HG02870 (cell line): ENCODE results near the gene HEXB.
"Not testable (repeated sequence)": the region's sequence is repeated elsewhere in the genome, so short reads cannot be mapped to it uniquely, and the experiment has no call there.

Source experiments
- ATAC-seq: cut with Tn5 transposase; IDR thresholded peaks from one replicate; pipeline ENCODE4 v1.9.1; 2021; ENCODE audit warnings: mild to moderate bottlenecking, moderate library complexity; ENCODE audit not compliant: unreplicated experiment

Gene HEXB

DNA sequence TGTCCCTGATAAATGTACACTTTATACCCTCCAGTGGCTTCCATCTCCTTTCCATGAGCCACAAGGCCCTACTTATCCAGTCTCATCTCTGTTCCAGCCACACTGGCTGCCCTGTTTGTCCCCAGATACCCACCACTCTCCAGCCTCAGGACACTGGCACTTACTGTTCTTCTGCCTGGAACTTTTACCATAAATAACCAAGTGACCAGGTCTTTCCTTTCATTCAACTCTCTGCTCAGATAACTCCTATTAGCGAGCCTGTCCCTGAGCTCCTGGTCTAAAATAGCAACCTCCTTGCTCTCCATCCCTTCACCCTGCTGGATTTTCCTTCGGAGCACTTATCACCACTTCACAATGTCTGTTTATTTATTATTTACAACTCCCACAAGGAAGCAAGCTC, 27.9 kb upstream of the HEXB start:
- no peak for ATAC-seq

DNA sequence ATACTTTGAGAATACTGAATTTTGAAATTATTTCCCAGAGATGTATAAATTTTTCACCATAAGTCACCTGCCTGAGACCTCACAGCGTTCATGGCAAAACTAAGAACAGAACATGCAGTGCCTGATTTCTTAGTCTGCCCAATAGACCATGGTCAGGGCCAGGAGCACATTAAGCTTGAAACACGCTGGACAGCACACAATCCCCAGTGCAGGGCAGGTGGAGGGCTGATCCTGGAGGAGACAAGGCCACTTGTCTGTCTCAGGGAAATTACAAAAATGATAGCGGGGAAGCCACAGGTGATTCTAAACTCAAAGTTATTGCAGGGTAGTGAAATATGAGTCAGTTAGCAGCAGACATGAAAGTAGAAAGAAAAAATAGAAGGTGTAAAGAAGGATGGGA, 25.9 kb upstream of the HEXB start:
- ATAC-seq = no peak

DNA sequence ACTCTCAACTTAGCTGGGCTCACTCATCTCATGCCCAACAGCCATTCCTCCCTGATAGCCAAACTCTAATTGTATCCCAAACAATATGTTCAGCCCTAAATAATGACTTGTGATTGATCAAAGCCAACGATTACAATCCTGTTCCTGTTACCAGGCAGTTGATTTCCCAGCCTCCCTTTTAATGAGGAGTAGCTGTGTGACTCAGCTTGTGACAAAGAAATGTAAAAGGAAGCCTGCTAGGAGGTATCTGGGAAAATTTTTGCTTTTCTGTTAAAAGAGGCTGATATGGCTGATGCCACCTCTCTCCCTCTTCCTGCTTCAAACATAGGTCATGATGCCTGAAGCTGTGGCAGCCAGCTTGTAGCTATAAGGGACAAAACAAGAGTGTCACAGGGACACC, 24.9 kb upstream of the HEXB start:
- no peak for ATAC-seq

DNA sequence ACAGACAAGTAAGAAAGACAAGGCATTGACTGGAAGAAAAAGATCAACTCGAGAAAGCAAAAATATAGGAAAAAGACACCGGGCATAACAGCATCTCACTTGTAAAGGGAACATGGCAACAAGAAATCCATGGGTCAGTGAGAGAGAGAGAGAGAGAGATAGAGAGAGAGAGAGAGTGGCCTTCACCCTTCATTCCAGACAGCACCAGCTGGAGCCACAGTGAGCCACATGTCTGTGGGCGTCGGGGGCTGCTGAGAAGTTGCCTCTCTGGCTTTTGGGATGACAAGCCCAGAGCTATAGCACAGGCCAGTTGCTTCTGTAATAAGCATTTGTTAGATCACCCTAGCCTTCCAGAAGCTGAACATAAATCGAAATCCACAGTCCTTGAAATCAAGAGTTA, 24.2 kb upstream of the HEXB start:
- no peak for ATAC-seq

DNA sequence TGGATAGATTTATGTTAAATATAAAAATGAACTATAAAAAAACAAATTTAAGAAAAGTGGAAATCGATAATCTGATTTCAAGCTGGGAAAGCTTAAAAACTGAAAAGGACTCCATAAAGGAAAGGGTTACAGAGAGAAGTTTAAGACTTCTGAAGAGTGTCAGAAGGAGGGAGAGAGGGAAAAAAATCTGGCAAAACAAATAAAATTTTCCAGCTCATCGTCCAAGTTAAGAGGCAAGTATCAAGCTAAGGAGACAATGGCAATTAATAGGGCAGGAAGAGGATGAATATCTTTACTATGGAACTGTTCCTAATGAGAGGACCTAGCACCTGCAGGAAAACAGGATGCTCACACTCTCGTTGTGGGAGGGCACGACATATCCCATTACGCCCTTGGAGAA, 20.5 kb upstream of the HEXB start:
- ATAC-seq = no peak

DNA sequence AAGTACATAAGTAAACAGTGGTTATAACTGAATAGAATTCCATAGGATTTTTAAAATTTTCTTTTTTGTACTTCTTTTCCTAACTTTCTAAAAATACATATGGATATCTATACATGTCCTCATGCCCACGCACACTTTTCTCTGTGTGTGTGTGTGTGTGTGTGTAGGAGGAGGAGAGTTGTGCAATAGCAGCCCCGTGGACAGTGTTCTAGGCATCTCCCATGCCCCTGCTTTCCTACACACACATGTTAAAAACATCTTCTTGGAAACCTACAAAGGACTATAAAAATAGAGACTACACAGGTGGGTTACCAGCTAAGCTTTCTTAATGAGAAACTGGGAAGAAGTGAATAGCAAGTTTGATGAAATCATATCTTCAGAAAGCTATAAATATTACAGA, 19.8 kb upstream of the HEXB start:
- no peak for ATAC-seq

DNA sequence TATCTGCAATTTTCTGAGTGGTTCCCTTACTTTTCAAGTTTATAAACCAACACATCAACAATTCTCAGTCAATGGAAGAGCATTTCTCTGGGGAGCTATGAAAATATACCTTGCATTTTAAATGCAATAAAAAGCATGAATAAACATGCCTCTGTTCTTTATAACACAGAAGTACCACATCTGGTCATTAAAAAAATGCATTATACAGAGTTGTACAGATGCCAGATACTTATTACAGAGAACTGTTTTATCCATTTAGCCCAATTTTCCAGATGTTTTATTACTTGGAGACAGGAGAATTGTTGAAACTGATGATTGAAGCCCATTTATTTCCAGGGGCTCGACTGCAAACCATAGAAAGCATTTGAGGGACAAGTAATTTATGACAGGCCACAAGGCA, 19.2 kb upstream of the HEXB start:
- ATAC-seq = no peak

DNA sequence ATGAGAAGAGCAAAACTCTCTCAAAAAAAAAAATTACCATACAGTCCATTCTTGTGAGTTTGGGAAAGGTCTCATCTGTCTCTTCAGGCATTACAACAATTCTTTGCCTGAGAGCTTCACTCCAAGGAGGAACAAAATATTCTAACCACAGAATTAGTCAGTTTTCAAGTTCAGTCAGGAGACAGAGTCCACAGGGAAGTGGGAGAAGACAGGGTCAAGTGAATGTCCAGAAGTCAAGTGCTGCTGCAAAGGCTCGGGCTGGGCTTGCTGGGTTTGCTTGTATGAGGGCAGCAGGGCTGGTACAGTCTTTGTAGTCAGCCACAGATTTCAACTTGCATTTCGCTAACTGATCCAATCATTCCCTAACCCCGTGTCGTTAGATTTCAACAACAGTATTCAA, 17.6 kb upstream of the HEXB start:
- no peak for ATAC-seq

DNA sequence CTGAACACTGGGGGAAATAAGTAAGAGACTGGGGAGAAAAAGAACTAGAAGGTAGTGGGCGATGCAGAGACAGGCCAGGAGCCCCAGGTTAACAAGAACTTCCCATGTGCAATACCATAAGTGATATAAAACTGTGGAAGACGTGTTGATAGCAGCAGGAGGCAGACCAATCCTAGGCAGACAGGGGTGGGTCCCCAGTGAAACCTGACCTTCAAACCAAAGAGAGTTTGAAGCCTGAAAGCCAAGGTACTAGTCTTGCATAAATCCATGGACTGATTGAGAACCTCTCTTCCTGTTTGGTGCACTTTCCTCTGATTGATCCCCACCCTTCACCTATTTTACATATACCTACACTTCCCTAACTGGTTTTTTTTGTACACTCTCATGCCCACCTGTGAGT, 15.2 kb upstream of the HEXB start:
- ATAC-seq = no peak

DNA sequence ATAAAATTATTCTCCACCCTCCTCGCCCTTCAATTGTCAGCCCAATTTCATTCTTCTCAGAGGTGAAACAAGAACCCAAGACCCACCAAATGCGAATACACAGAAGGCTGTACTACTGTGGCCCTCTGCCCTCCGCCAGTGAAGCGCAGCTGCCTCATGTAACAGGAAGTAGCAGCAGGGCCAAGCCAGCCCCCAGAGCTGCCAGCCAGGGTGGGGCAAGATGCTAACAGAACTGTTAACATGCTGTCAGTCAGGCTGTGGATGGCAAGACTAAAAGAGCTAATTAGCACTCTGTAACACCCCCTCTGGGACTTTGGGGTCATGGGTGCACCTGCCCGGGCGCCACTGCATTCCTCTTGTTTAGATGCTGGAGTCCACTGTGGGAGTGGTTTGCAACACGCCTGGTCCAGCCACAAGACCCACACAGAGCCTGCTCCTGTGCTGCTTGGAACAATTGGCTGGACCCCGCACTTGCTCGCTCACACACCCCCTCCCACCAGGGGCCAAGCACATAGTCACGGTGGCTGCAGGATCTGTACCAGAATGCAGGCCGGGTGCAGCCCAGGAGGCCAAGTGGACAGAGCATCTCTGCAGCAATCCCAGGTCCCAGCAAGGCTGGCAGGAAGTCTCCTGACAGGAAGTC, 14.5 kb upstream of the HEXB start:
- ATAC-seq = no peak

DNA sequence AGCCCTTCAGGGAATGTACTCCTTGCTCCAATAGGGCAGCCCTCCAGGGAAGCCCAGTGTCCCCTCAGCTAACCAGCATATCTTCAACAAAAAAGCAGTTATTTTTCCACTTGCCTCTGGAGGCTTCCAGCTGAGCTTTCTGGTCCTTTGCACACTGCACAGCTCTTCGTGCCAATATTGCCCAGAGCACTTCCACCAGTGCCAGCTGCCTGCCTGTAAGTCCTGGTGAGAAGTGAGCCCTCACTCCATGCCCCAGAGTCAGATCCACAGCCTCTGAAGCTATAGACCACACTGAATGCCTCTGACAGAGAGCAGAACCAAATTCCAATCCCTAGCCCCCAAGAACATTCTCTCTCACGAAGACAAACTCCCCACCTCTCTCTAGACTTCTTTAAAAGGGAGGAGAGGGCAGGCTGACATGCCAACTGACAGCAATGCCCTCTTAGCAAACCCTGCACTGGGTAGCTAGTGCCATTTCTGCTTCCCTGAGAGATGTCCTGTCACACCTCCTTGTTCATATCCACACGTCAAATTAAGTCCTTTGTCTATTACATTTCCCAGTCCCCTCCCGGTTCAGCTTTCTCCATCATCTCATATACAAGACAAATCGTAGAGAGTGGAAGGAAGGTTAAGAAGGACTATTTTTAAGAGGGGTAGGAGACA, 12.7 kb upstream of the HEXB start:
- no peak for ATAC-seq

DNA sequence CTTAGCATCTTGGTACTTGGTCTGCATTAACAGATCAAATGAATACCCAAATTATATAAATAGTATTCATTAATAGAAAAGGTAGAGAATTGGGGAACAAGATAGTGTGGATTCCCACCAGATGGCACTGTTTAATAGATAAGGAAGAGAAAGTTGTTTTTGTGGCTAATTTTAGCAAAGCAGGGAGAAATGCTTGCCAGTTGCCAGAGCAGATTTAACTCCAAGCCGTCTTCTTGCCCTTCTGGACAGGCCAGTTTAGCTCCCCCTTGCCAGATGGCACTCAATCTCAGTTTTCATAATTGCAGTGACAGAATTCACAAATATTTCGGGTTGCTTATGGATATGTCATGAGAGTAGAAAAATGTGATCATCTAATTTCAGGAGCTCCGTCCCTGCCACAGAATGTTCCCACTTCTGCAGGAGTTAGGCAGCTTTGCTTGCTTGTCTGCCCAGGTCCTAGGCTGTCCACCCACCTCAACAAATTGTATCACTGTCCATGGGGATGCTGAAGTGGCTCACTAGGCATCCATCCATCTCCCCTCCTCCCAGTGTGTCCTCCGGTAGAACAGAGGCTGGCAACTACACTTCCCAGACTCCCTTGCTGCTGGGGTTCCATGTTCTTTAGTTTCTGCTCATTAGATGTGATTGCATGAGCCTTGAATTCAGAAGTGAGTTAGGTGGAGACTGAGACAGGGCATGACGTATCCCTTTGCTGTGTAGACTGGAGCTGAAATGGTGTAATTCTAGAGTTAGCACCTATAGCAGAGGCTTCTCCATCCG, 11.8 kb upstream of the HEXB start:
- ATAC-seq = no peak

DNA sequence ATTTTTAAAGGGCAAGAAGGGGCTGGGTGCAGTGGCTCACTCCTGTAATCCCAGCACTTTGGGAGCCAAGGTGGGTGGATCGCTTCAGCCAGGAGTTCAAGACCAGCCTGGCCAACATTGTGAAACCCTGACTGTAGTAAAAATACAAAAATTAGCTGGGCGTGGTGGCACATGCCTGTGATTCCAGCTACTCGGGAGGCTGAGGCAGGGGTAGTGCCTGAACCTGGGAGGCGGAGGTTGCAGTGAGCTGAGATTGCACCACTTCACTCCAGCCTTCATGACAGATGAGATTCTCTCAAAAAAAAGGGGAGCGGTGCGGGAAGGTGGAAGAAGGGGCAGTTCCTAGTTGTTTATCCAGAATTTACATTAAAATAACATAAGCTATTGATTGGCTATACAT, 8.6 kb upstream of the HEXB start:
- not testable (repeated sequence) for ATAC-seq

DNA sequence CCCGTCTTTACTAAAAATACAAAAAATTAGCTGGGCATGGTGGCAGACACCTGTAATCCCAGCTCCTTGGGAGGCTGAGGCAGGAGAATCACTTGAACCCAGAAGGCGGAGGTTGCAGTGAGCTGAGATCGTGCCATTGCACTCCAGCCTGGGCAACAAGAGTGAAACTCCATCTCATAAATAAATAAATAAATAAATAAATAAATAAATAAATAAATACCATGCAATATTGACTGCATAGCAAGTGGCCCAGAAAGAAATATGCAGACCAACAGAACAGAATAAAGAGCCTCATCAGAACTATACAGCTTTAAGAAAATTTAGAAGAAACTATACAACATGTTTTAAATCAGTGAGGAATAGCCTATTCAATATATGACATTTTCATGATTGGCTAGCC, 6.9 kb upstream of the HEXB start:
- ATAC-seq = not testable (repeated sequence)

DNA sequence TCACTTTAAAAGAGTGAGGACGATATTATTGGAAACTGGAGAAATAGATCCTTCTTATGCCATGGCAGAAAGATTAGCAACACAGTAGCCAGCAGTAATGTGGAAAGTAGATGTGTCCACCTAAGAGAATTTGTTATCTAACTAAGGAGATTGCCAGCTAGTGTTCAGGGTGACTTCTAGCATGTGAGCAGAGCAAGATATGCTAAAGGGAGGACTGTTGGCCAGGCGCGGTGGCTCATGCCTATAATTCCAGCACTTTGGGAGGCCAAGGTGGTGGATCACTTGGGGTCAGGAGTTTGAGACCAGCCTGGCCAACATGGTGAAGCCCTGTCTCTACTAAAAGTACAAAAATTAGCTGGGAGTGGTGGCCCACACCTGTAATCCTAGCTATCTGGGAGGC, 5.7 kb upstream of the HEXB start:
- not testable (repeated sequence) for ATAC-seq

DNA sequence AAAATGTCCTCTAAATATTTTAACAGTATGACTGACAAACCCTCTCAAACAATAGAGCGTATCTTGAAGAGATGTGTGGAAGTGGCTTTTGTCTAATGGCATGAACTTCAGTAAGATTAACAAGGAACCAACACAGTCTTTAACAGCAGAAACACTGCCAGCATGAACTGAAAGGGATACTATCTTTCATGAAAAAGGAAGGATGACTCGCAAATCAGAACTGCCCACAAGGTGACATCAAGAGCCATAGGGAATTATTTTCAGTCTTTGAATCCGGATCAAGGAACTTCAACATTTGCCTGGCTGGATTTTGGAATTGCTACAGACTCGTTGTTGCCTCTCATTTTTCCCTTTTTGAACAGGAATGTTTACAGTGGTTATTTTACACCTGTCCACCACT, 5.1 kb upstream of the HEXB start:
- ATAC-seq = no peak

DNA sequence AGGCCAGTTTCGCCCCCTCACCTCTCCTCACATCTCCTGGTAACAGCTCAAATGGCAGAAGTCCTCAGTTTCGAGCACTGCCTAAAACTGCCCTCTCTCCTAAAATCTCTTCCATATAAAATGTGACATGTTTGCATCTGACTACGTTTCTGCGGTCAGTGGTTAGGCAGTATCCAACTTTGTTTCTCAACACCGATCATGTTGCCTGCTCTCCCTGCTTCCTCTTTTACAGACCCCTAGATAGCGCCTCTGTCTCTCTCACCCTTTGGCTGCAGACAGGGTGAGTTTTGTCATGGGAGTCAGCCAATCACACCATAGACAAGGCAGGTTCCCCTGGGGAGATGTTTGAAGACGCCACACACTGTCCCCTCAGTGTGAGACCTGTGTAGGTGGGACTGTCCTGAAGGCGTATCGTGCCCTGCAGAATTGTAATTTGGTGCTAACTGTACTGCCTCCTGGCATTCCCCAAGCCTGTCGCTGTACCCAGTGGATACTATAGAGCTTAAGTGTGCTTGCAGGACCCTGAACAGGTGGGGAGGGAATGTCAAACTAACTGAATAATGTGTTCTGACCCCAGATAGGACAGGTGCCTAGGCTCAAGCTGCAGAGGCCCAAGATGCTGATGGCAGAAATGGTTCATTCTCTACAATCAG, 1.1 kb downstream of the HEXB start:
- ATAC-seq = peak; percentile 43

DNA sequence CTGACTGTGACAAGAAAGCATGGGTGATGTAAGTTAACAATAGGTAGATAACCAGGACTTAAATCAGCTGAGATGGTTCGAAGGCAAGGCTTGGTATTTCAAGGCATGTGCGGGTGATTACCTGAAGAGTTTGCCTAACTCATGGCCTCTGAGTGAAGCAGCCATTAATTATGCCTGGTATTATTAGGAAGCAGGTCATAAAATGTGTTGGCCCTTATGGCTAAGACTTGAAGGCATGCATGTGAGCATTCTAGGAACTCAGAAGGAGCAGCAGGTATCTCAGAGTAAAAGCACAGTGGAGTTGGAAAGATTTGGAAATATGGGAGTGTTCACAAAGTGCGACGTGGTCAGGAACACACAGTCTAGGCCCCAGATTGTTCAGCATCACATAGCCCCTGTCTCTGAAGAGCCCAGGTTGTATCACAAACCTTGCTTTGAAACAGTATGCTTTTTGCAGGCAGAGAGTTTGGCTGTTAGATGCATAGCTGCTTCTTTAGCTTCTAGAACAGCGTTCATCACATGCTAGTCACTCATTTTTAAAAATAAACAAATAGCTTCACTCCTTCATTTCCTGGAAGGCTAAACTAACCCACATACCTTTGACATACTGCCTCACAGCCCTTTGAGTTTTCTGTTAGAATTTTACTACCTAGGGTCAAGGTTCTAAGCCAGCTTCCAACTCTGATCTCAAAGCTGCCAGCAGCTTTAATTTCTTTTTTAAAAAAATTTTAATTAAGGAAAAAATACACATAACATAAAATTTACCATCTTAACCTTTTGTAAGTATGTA, 2.1 kb downstream of the HEXB start:
- no peak for ATAC-seq

DNA sequence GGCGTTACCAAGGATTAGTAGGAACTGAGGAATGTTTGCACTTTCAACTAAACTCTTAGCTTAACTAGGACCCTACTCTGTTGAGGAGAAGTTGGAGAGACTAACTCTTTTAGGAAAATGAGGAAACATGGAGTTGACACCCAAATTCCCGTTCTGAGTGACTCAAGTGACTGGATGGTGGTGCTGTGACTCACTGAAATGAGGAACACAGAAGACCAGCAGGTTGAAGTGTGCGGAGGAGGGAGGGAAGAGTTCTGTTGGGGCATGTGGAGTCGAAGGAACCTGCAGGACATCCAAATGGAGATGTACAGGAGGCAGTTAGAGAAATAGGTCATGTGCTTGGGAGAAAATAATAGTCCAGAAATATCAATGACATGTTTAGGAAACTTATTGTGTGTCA, 8.2 kb downstream of the HEXB start:
- no peak for ATAC-seq

DNA sequence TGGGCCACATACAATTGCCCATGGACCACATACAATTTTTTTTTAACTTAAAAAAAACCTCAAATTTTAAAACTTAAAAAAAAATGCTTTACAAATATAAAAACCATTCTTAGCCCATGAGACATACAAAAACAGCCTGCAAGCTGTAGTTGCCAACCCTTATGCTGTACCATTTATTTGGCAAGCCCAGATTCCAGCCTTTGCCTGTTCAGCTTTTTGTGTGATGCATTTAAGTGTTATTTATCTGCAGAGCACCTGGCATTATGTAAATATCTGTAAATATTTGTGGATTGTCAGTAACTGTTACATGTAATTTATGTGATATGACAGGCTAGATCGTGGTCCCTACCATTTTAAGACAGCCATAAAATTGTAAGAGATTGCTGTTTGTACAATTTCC, 32.6 kb downstream of the HEXB start:
- no peak for ATAC-seq

DNA sequence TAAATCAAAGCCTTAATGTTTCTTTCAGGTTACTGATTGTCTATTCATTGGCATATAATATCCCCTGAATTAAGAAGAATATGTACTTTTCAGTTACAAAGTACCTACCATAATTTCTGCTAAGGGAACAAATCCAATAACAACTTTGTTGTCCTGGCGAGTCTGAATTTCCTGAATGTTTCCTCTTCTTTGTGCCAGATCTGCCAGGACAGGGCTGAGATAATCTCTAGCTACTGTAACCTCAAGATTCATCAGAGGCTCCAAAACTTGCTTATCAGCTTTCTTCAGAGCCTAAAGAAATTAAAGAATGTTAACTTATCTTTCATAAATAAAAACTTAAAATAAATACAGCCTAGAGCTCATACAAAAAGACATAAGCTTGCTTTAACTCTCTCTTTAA, 37.2 kb downstream of the HEXB start:
- no peak for ATAC-seq
